ENCODE data around the gene SLX4IP.
"Not testable (repeated sequence)": the region's sequence is repeated elsewhere in the genome, so short reads cannot be mapped to it uniquely, and the experiment has no call there.

SLX4IP gene

GRCh38 chr20:10434832-10435812 is at the start of gene SLX4IP:
Gene SLX4IP (plus strand): TSS chr20:10435305. CDS start chr20:10458205, 22,900 bp downstream.
- peak; percentile 96 for DNase-seq (ENCODE audit: low spot score)

GRCh38 chr20:10385850-10386544 is 49.1 kb upstream of the SLX4IP start:
- no peak for DNase-seq (ENCODE audit: low spot score)

- DNase-seq (ENCODE audit: low spot score) = no peak
These were observed 47.4 kb upstream of the SLX4IP start for GRCh38 chr20:10387686-10388085.

GRCh38 chr20:10388597-10388996 is 46.5 kb upstream of the SLX4IP start:
- DNase-seq (ENCODE audit: low spot score) = no peak

- DNase-seq (ENCODE audit: low spot score) = no peak
These were observed 44.4 kb upstream of the SLX4IP start for GRCh38 chr20:10390709-10391108.

GRCh38 chr20:10394752-10395151 is 40.4 kb upstream of the SLX4IP start:
- not testable (repeated sequence) for DNase-seq (ENCODE audit: low spot score)

- no peak for DNase-seq (ENCODE audit: low spot score)
These were observed 36.2 kb upstream of the SLX4IP start for GRCh38 chr20:10398834-10399369.

GRCh38 chr20:10402938-10403608 is 32.0 kb upstream of the SLX4IP start:
- DNase-seq (ENCODE audit: low spot score) = no peak

- DNase-seq (ENCODE audit: low spot score) = no peak
These were observed 31.0 kb upstream of the SLX4IP start for GRCh38 chr20:10404023-10404628.

- DNase-seq (ENCODE audit: low spot score) = no peak
These were observed 30.1 kb upstream of the SLX4IP start for GRCh38 chr20:10404959-10405530.

GRCh38 chr20:10408108-10408813 is 26.8 kb upstream of the SLX4IP start:
- no peak for DNase-seq (ENCODE audit: low spot score)

GRCh38 chr20:10411673-10412072 is 23.4 kb upstream of the SLX4IP start:
- DNase-seq (ENCODE audit: low spot score) = no peak

GRCh38 chr20:10412591-10413408 is 22.3 kb upstream of the SLX4IP start:
- no peak for DNase-seq (ENCODE audit: low spot score)

- peak; percentile 19 for DNase-seq (ENCODE audit: low spot score)
These were observed 20.0 kb upstream of the SLX4IP start for GRCh38 chr20:10415013-10415650.

GRCh38 chr20:10417218-10417617 is 17.9 kb upstream of the SLX4IP start:
- DNase-seq (ENCODE audit: low spot score) = not testable (repeated sequence)

- peak; percentile 58 for DNase-seq (ENCODE audit: low spot score)
These were observed 15.5 kb upstream of the SLX4IP start for GRCh38 chr20:10419550-10420133.

- no peak for DNase-seq (ENCODE audit: low spot score)
These were observed 11.4 kb upstream of the SLX4IP start for GRCh38 chr20:10423735-10424134.

- DNase-seq (ENCODE audit: low spot score) = peak; percentile 31
These were observed 7.9 kb upstream of the SLX4IP start for GRCh38 chr20:10427060-10427692.
